Left lung (tissue), 10 donors: ENCODE results near the gene DCAF5. TPM values are rescaled to one million over a fixed set of nuclear protein-coding genes. Genes with fewer than 3 reads are reported as not detected.

Experiments
- ATAC-seq: fragments of 200-7000 bp; cut with Tn5 transposase; one replicate; pipeline ENCODE4 v1.9.1; 2020; ENCODE audit warnings: moderate library complexity
- DNase-seq, 4 donors: peaks; one replicate each; pipeline ENCODE4 v3.0.0-alpha.2; 2013 to 2020
- H3K27ac ChIP-seq, 2 donors: fragments of 200-600 bp; sonication (generic) in 1 of 2; one replicate each; pipeline versions ENCODE4 v1.5.0 to v1.8.0; 2020 to 2021
- H3K27me3 ChIP-seq, 2 donors: fragments of 200-600 bp; sonication (generic) in 1 of 2; one replicate each; pipeline versions ENCODE4 v1.5.0 to v1.8.0; 2020 to 2021
- H3K36me3 ChIP-seq, 2 donors: fragments of 200-600 bp; sonication (generic) in 1 of 2; one replicate each; pipeline versions ENCODE4 v1.5.0 to v1.8.0; 2020 to 2021
- H3K4me1 ChIP-seq, 2 donors: fragments of 200-600 bp; one replicate each; pipeline ENCODE4 v1.8.0; 2021
- H3K4me3 ChIP-seq, 2 donors: fragments of 200-600 bp; sonication (generic) in 1 of 2; one replicate each; pipeline versions ENCODE4 v1.5.0 to v1.8.0; 2020 to 2021; ENCODE audit warnings: mild to moderate bottlenecking in 1 of 2
- H3K9me3 ChIP-seq, 2 donors: fragments of 200-600 bp; sonication (generic) in 1 of 2; one replicate each; pipeline versions ENCODE4 v1.5.0 to v1.8.0; 2020 to 2021
- CTCF ChIP-seq, 2 donors: fragments of 200-600 bp; sonication (generic) in 1 of 2; IDR thresholded peaks; one replicate each; pipeline versions ENCODE4 v1.5.0 to v1.8.0; 2021; ENCODE audit warnings: antibody characterized with exemption in 2 of 2
- intact Hi-C, 2 donors: fragments of 100-400 bp; cut with DNase I; formaldehyde crosslinking; loops; one replicate each; pipeline versions ENCODE4 v1.11.2 to v1.14.2; 2022
- polyA plus RNA-seq, 6 donors: library from polyadenylated mRNA; unstranded; fragments of 120-200 nt; gene quantifications; one replicate each; pipeline ENCODE4 v1.2.1, GENCODE V29; 2013; ENCODE audit not compliant: insufficient read length in 6 of 6
- total RNA-seq, 2 donors: library from RNA; stranded (reverse); fragmentation: NEBNext Ultra II Directional; extraction: Animal tissue kit (Norgen Biotek cat#: 25700); gene quantifications; one replicate each; pipeline ENCODE4 v1.2.1, GENCODE V29; 2021
- donor health status: DM: no; HTN: yes; CAD: no.
- donor health status: DM: no; HTN: no; CAD: no.

The DCAF5 gene
- total and polyA plus RNA-seq, 8 donors = 45.9 to 66.9 (median 58.4) TPM

DNA sequence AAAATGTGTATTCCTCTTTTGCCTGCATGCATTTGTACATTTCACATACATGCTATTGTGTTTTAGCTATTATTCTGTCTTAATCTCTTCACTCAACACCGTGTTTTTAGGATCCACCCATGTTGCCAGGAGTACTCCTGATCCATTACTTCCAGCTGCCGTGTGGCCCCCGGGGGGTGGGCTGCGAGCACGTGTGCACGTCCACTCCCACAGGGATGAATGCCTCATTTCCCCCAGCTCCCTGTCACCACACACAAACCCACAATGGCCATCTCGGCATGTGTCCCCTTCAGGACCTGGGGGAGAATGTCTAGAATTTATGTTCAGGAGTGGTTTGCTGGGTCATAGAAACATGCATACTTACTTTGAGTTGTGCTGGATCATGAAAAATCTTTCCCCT lies 111.1 kb downstream of the DCAF5 start:
- no peak for TF ChIP-seq CTCF (IDR thresholded peaks at IDR 0.05)
- peaks cover 40 to 76% of the 10 kb centered on the region in 2 donors for H3K4me1 ChIP-seq
- no peak for ATAC-seq
- intact Hi-C loops = no loop called here
- H3K27me3 ChIP-seq = no peaks in the 10 kb centered on the region
- no peak overlapping the region for H3K4me3 ChIP-seq
- peak overlapping the region in 1 of 2 donors; percentile 86 for H3K27ac ChIP-seq
- H3K9me3 ChIP-seq = no peaks in the 10 kb centered on the region
- DNase-seq = no peak
- H3K36me3 ChIP-seq = no peaks in the 10 kb centered on the region

- Histone ChIP-seq H3K4me3 (no peak overlapping the region), H3K9me3 (no peaks in the 10 kb centered on the region), H3K27me3 (no peaks in the 10 kb centered on the region), H3K4me1 (peaks cover 26 to 62% of the 10 kb centered on the region in 2 donors), H3K27ac (no peak overlapping the region), H3K36me3 (no peaks in the 10 kb centered on the region)
- intact Hi-C loops = no loop called here
- DNase-seq (no peak), ATAC-seq (no peak)
- no peak for TF ChIP-seq CTCF (IDR thresholded peaks at IDR 0.05)
Observed at GRCh38 chr14:69040353-69040752, 112.6 kb downstream of the DCAF5 start.

DNA sequence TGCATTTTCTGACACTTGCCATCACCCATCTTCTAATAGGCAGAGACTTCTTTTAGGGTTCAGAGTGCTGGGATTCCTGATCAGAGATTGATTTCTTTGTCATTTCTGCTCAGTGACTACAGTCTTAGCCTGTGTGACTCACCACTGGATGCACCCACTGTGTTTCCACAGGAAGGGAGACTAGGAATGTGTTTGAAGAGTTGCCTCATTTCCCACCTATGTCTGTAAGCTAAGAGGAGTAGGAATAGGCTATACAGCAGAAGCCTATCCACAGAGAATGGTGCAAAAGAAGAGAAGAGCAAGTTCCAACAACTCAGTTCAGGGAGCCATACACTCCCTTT lies 113.7 kb downstream of the DCAF5 start:
- intact Hi-C loops = no loop called here
- peak overlapping the region in 1 of 2 donors; percentile 41 for H3K27ac ChIP-seq
- H3K27me3 ChIP-seq = no peaks in the 10 kb centered on the region
- ATAC-seq = no peak
- no peaks in the 10 kb centered on the region for H3K9me3 ChIP-seq
- no peaks in the 10 kb centered on the region for H3K36me3 ChIP-seq
- no peak for TF ChIP-seq CTCF (IDR thresholded peaks at IDR 0.05)
- H3K4me1 ChIP-seq = peaks cover 19 to 55% of the 10 kb centered on the region in 2 donors
- no peak for DNase-seq
- no peak overlapping the region for H3K4me3 ChIP-seq

- Histone ChIP-seq H3K27ac (peak overlapping the region in 1 of 2 donors; percentile 41), H3K9me3 (no peaks in the 10 kb centered on the region), H3K4me1 (peaks cover 13 to 49% of the 10 kb centered on the region in 2 donors), H3K36me3 (no peaks in the 10 kb centered on the region), H3K4me3 (no peak overlapping the region), H3K27me3 (no peaks in the 10 kb centered on the region)
- DNase-seq (no peak), ATAC-seq (no peak)
- no peak for TF ChIP-seq CTCF (IDR thresholded peaks at IDR 0.05)
- intact Hi-C loops = no loop called here
Observed at GRCh38 chr14:69038455-69039287, 114.2 kb downstream of the DCAF5 start.

DNA sequence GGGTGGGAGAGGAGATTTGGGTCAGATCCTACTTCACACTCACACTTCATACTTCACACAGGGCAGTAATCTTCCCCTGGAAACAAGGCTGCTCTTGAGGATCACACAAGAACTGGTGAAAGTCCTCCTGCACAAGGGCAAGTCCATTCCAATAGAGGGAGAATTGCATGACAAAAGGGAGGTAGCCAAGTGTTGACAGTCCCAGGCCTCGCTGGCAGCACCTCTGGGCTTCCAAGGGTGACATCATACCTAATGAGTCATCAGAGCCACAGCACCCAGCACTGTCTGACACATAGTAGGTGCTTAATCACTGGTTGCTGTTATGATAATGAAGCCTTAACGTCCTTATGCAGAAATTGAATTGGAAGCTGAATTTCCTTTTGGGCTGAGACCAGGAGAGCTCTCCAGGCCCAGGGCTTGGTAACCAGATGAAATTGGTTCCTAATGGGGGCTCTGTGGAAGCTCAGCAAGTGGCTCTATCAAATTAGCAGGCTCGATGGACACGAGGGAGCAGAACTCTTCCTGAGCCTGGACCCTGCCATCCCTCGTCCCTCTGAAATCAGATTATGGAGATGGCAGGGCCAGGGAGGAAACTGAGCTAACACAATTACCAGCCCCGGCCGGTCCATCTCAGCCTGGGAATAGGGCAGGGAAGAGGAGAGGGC lies 115.0 kb downstream of the DCAF5 start:
- H3K4me3 ChIP-seq = no peak overlapping the region
- H3K4me1 ChIP-seq = peaks cover 5 to 41% of the 10 kb centered on the region in 2 donors
- no peak for DNase-seq
- intact Hi-C loops = no loop called here
- no peak for TF ChIP-seq CTCF (IDR thresholded peaks at IDR 0.05)
- no peaks in the 10 kb centered on the region for H3K9me3 ChIP-seq
- H3K36me3 ChIP-seq = no peaks in the 10 kb centered on the region
- H3K27ac ChIP-seq = peak overlapping the region; percentile 4 to 41
- H3K27me3 ChIP-seq = no peaks in the 10 kb centered on the region
- no peak for ATAC-seq
